Heart left ventricle (tissue), 13 donors: ENCODE data around the gene ST6GALNAC1.

Experiments used
- CTCF ChIP-seq, 12 donors: fragments of 200-600 bp; sonication (generic) in 4 of 12; IDR thresholded peaks; one replicate each; pipeline versions ENCODE4 v1.5.0 to v1.8.0; 2018 to 2022; ENCODE audit warnings: antibody characterized with exemption in 12 of 12, mild to moderate bottlenecking in 5 of 12
- POLR2A ChIP-seq, 2 donors: fragments of 450-650 bp; IDR thresholded peaks; one replicate each; pipeline ENCODE4 v1.6.1; 2017; ENCODE audit warnings: antibody characterized with exemption in 2 of 2, mild to moderate bottlenecking in 2 of 2, moderate library complexity in 2 of 2
- donor health status: ischemic (EF 13 %, LVEDD 7.1; RV severe dilation, severe dysfunction).
- donor health status: DM: no; HTN: yes; CAD: no.
- donor health status: DM: no; HTN: no; CAD: no.
- donor health status: ischemic (EF 25% LVEDD 6.9; RV normal size, moderate dysfunction).
- donor health status: ischemic (EF 25% LVEDD 5.7; RV mildly dilated, moderate dysfunction).
- donor health status: ischemic (EF 35%, LVEDD 5.7; RV mildly dilated, moderate dysfunction).
- donor health status: nonischemic (EF 11% LVEDD 7.7; RV severe dilation, severe dysfunction).
- donor health status: DM: yes; HTN: yes; CAD: no.
- donor health status: PGD.
- donor health status: ischemic (EF 29% LVEDD 5.4; RV normal size, mild dysfunction).
- donor health status: nonischemic (EF 23%, LVEDD 6.1; RV moderate dilation, normal function).

DNA sequence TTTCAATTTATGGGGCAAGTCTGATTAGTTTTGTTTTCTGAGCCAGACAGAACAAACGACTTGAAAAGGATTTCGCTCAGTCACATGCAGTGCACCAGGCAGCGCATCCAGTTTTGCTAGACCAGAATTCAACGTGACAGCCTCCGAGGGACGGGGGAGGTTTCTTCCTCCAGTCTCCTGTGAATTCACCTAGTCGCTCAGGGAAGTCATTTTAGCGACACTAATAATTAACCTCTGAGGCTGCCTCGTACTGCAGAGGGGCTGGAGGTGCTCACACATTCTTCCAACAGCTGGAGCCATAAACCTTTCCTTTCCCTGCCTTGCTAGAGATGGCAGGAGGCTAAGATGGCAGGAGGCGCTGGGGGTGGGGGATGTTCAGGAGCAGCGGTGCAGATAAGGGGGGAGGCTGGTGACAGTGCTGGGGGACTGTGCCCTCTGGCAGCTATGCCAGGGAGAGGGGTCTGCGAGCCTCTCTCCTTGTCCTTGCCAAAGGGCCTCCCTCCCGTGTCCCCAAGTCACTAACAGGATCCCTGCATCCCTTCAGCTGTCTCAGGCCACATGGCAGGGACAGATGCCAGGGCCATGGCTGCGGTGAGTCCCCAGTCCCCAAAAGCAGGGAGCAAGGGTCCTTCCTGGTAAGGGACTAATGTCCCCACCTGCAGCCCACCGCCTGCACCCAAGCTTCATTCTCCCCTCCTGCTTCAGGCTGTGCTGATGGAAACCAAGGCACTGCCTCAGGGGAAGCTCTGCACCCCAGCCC lies 43.2 kb upstream of the ST6GALNAC1 start:
- TF ChIP-seq CTCF (IDR thresholded peaks at IDR 0.05): no peak
- no peak for TF ChIP-seq POLR2A (IDR thresholded peaks at IDR 0.05)
